Astrocyte of the spinal cord (primary cell): Measurements from ENCODE around the gene RBMS1.

ENCODE experiments used
- DNase-seq: peaks from one replicate; pipeline ENCODE4 v3.0.0; 2011; ENCODE audit warnings: low read depth, low spot score
- H3K4me3 ChIP-seq: 2 replicates; pipeline ENCODE4 v1.5.1; 2011; ENCODE audit warnings: low read depth, mild to moderate bottlenecking, low read length, moderate library complexity
- in situ Hi-C: cut with HindIII; loops from 2 replicates; pipeline ENCODE4 v1.10.0; 2017; ENCODE audit warnings: low sequenced_read_pairs
- TF ChIP-seq, protein P1 (sequence below): IDR thresholded peaks from 2 replicates; pipeline ENCODE4 v1.5.1; 2012; ENCODE audit warnings: low read depth, mild to moderate bottlenecking, low read length, inconsistent platforms

RBMS1 gene

DNA sequence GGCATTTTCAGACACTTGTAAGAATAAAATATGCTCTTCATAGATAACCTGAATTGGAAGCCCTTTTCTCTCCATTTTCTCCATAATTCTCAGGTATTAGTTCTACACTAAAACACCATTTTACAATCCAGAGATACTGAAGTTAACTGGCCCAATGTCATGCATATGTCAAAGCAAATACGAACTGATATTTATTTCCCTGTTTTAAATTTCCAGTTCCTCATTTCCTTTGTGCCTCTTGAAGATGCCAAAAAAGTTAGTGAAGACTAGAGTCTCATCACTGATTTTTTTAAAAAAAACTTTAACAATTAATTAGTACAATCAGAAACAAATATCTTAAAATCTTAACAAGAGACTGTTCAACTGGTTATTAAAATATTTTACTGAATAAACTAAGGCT lies 240.7 kb downstream of the RBMS1 start:
- no peak for DNase-seq
- TF ChIP-seq, protein P1, sequence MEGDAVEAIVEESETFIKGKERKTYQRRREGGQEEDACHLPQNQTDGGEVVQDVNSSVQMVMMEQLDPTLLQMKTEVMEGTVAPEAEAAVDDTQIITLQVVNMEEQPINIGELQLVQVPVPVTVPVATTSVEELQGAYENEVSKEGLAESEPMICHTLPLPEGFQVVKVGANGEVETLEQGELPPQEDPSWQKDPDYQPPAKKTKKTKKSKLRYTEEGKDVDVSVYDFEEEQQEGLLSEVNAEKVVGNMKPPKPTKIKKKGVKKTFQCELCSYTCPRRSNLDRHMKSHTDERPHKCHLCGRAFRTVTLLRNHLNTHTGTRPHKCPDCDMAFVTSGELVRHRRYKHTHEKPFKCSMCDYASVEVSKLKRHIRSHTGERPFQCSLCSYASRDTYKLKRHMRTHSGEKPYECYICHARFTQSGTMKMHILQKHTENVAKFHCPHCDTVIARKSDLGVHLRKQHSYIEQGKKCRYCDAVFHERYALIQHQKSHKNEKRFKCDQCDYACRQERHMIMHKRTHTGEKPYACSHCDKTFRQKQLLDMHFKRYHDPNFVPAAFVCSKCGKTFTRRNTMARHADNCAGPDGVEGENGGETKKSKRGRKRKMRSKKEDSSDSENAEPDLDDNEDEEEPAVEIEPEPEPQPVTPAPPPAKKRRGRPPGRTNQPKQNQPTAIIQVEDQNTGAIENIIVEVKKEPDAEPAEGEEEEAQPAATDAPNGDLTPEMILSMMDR: no peak
- no peak overlapping the region for H3K4me3 ChIP-seq
- in situ Hi-C loops: no loop called here

DNA sequence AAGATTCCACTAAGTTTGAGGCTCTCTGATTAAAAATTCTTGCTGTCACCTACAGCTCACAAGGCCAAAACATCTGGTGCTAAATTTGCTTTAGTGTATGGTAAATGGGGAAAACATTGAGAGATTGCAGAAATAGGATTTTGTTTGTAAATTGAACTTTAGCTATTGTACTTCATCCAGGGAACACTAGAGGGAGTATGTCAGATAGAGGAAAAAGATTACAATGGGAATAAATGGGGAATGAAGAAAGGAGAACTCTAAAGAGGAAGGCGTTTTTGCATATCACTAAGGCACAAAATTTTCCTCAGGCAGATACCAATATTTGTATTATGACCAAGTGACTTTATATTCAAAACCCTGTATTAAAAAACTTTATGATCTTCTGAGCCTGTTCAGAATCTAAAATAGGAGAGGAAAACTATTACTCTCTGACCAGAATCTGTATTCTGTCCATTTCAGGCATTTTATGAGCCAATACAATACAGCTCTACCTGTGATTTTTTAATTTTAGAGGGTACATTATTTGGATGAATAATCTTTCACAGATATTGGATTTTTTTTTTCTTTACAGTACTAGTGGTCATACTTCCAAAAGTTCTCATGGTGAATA lies 241.2 kb downstream of the RBMS1 start:
- peak; percentile 68 for DNase-seq
- in situ Hi-C loops: no loop called here

DNA sequence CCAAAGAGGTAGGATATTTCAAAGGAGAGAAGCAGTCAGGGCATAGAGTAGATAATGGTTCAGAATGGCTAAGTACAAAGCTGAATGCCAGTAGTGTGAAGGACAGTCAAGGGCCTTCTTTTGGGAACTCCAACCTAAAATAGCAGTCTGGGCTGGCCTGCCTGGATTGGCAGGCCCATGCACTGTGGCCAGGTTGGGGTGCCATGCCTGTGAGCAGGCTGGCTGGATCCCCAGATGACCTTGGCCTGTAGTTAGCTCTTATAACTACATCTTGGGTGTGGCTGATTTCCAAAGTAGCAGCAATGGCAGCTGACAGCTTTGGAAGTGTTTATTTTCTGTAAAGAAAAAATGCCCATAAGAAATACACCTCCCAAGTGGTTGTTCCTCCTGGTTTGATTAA lies 242.0 kb downstream of the RBMS1 start:
- no peak for DNase-seq
- H3K4me3 ChIP-seq: no peak overlapping the region
- in situ Hi-C loops: no loop called here
- TF ChIP-seq, protein P1: no peak

More for the DNA sequence above, 241.2 kb downstream of the RBMS1 start:
- H3K4me3 ChIP-seq: no peak overlapping the region
- TF ChIP-seq, protein P1: peak; percentile 74

- no peak for DNase-seq
- H3K4me3 ChIP-seq: no peak overlapping the region
- in situ Hi-C loops: no loop called here
- TF ChIP-seq, protein P1: no peak
Observed at GRCh38 chr2:160249876-160250275, 243.7 kb downstream of the RBMS1 start.

DNA sequence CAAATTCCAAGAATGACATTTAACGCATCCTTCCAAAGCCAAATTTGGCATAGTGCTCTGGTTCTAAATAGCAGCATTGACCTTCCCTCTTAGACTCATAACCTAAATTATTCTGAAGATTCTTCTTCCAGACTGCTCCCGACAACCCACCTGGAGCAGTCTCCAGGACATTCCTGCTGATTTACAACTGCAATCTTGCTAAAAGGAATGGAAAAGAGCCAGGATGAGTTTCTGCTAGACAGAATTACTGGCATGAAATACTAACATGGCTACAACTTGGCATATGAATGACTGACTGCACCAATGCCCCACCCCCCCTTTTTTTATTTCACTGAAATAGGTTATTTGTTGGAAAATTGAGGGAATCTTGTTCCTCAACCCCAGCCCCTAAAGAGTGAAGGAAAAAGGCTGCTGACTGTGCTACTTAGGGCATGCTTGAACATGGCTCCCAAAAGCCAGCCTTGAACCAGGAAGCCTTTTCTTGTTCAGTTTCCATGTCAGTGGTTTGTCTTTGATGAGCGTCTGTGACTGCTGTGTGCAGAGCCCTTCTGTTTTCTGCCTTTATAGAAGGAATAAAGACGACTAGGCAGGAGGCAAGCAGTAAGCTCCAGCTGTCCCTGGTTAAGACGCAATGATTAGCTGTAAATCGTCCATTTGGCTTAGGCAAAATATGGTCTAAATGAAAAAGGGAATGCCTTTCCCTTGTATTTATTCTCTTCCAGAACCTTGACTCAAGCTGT lies 246.1 kb downstream of the RBMS1 start:
- DNase-seq: no peak
- in situ Hi-C loops: no loop called here
- H3K4me3 ChIP-seq: no peak overlapping the region
- TF ChIP-seq, protein P1: no peak

DNA sequence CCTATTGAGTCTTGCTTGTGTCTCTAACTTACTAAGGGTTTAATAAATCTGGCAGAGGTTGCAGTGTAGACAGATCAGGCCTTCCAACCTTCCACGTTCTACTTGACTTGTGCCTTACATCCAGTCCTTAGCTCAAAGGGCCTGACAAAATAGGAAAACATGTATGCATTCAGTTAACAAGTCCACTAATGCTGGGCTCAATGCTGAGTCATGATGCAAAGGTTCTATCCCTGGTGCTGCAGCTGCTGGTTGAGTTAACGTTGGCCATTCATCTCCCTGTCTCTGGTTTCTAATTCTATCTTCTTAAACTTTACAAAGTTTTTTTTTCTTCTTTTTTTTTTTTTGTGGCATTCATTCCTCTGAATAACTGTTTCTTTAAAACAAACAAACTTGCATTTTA lies 247.3 kb downstream of the RBMS1 start:
- no peak overlapping the region for H3K4me3 ChIP-seq
- TF ChIP-seq, protein P1: no peak
- in situ Hi-C loops: no loop called here
- DNase-seq: peak; percentile 48
